Measurements from ENCODE around the gene PLA2G2F.

PLA2G2F gene, protein sequence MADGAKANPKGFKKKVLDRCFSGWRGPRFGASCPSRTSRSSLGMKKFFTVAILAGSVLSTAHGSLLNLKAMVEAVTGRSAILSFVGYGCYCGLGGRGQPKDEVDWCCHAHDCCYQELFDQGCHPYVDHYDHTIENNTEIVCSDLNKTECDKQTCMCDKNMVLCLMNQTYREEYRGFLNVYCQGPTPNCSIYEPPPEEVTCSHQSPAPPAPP

DNA sequence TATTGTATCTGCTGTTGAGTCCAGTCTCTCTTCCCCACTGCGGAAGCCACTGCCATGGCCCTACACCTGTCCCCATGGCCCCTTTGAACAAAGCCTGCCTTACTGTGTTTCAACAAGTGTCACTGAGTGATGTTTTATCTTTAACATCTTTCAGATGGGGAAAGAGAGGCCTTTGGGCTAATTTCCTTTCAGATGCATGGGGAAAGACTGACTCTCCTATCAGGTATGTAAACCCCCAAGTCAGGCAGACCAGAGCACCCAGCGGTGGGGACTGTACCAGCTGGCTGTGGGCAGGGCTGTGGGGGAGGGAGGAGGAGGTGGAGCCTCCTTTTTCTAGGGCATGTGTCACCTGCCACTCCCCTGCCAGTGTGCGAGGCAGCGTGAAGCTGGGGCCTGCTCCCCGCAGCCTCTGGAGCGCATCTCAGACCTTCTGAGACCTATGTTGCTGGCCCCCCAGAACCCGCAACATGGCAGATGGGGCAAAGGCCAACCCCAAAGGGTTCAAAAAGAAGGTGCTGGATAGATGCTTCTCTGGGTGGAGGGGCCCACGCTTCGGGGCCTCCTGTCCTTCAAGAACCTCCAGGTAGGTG is at the start of gene PLA2G2F:
PLA2G2F (plus strand) TSS at position 363 of the 590 bp plus-strand sequence; CDS start at position 468, 105 bp downstream.
- FAIRE-seq: no peak

DNA sequence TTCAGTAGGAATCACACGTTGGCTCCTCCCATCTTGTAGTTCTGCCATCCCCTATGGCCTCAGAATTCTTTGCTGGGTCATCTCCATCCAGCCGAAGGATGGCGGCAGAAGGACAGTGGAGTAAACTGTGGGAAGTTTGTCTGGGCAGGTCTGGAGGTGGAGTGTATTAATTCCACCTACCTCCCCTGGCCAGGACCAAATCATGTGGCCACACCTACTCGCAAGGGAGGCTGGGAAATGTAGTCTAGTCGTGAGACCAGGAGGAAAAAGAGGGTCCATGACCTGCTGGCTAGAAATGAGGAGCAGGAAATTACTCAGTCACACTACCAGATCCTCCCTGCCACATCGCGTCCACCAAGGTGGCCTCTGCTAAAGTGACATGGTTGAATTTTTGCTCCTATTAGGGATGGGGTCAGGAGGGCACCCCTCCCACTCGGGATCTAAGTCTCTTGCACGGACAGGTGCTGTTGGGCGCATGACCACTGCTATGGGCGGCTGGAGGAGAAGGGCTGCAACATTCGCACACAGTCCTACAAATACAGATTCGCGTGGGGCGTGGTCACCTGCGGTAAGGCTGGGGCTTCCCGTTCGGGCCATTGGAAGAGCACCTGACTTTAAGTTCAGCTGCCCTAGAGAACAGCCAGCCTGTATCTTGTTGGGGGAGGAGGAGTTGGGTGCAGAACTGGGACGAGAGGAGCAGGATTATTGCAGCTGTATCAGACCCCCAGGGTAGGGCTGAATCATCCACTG is 49.6 kb upstream of the PLA2G2F start:
- no peak for FAIRE-seq

DNA sequence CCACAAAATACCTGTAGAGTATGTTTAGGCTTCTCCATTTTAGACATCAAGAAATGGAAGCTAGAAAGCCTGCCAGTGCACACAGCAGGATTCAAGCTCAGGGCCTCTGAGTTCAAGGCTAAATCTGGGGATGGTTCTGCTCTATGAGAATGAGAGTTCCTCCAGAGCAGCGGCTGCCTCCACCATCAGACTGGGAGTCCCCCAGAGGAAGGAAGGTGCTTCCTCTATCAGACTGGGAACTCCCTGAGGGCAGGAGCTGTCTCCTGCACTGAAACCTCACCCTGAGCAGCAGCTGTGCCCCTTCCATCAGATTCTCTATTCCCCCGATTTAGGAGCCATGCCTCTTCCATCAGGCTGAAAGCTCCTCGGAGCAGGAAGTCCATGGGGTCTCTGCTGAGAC is 49.0 kb upstream of the PLA2G2F start:
- no peak for FAIRE-seq

DNA sequence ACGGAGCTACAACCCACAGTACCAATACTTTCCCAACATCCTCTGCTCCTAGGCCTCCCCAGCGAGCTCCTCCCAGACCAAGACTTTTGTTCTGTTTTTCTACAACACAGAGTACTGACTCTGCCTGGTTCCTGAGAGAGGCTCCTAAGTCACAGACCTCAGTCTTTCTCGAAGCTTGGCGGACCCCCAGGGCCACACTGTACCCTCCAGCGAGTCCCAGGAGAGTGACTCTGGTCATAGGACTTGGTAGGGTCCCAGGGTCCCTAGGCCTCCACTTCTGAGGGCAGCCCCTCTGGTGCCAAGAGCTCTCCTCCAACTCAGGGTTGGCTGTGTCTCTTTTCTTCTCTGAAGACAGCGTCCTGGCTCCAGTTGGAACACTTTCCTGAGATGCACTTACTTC is 48.5 kb upstream of the PLA2G2F start:
- FAIRE-seq: no peak

DNA sequence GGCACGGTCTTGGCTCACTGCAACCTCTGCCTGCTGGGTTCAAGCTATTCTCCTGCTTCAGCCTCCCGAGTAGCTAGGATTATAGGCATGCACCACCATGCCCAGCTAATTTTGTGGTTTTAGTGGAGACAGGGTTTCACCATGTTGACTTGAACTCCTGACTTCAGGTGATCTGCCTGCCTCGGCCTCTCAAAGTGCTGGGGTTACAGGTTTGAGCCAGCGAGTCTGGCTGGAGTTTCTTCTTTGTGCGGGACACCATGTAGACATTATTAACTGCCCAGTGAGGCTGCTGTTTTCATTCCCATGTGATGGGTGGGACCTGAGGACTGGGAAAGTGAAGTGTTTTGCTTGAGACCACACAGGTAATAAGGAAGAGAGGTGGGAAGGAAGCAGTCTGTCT is 45.8 kb upstream of the PLA2G2F start:
- no peak for FAIRE-seq

DNA sequence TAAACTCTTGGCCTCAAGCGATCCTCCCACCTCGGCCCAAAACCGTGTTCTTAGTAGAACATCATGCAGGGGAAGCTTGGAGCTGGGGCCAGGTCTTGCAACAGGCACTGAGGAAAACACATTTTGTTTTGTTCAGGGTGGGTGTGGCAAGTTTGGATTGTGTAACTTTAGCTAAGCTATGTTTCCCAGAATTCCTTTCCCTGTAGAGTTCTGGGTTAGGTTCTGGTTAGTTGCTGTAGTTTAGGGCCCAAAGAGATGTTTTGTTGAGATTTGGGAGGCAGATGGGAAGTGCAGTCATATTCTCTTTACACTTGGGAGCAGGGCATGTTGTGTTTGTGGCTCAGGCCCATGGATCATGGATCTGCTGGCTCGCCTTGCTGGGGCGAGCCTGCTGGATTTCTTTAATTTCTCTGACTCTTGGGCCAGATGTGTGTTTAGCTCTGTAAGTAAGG is 45.2 kb upstream of the PLA2G2F start:
- no peak for FAIRE-seq

DNA sequence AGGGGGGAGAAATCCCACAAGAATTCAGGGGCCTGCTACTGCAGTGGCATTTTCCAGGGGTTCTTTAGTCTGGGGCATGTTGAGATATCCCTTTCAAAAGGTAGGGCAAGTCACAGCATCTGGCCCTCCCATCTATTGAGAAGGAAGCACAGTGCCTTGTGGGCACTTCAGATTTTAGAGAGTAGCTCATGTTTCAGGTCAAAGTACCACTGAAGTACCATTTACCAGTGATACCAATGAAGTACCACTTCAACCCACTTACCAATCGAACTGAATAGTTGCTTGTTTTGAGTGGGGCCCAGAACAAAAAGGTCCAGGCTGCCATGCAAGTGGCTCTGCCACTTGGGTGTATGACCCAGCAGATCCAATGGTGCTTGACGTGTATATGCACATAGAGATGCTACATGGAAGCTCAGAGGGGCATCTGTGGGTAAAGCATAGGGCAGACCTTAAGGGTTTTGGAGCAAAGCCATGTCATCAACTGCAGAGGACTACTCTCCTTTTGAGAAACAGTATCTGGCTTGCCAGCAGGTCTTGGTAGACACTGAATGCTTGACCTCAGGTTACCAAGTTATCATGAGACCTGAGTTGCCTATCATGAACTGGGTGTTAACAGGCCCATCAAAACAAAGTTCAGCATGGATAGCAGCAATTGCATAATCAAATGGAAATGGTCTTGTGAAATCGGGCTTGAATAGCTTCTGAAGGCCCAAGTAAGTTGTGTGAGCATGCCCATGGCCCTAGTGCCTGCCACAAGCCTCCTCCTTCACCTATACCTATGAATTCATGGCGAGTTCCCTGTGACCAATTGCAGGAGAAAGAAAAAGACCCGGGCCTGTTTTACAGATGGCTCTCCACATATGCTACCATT is 43.3 kb upstream of the PLA2G2F start:
- FAIRE-seq: no peak

DNA sequence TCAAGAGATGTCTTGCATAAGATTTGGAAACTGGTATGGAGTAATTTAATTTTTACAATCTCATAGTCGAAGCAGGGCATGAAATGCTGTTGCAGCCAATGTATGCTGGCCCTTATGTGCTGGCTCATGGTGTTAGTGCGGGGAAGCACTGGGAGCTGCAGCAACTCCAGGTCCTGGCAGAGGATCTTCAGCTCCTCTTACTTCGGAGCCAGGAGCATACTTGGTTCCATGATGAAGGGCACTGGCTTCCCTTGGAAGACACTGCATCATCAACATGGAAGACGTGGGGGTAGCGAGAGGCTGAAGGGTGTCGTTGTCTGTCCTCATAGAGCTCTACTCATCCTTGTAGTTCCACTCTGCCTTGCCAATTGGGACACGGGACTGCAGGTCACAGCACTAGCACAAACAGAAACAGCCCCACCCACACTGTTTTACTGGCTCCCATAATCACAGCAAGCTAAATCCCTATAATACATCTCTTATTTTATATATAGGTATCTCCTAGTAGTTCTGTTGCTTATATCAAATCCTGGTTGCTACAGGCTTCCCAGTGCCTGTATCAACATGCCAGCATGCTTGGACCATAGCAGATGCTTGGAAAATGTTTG is 42.2 kb upstream of the PLA2G2F start:
- FAIRE-seq: no peak

DNA sequence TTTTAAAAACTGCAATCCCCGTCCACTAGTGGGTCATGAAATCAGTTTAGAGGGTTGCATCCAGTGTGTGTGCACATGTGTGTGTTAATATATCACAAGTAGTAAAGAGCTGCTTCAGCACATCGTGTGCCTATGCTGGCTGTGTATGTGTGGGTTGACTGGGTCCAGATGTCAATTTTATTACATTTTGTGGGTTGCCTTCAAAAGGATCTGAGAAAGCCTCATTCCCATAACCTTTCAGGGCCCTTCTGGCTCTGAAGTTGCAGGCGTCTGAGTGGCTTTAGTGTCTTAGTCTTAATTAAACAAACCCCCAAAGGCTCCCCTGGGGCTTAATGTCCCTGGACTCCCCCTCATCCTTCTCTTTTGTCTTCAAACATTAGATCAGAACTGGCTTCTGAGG is 39.6 kb upstream of the PLA2G2F start:
- no peak for FAIRE-seq

DNA sequence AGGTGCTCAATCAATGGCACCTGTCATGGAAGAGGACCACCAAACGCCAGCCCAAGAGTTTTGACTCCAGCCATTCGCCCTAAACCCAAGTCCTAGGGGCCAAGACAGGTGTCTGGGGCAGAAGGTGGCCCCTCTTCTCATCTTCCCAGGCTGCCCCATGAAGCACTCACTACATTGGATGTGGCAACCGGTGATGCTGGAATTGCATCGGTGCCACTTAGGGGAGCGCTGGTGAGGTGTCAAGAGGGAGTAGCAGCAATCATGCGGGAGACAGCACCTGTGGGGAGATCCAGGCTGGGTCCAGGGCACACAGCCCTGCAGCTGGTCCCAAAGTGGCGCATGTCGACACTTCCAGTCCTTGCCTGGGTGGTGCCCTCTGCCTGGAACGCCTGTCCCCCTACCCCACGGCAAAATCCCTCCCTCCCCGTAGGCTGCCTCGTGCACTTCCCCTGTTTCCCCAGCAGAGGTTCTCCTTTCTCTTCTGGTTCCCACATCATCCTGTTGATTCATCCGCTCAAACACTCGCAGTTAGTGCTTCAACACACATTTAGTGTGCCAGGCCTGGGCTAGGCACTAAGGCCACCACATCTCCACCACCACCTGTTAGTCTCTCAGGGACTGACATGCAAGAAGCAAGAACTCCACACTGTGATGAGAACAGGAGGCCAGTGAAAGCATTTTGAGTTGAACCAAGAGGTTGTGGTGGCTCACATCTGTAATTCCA is 38.3 kb upstream of the PLA2G2F start:
- no peak for FAIRE-seq

DNA sequence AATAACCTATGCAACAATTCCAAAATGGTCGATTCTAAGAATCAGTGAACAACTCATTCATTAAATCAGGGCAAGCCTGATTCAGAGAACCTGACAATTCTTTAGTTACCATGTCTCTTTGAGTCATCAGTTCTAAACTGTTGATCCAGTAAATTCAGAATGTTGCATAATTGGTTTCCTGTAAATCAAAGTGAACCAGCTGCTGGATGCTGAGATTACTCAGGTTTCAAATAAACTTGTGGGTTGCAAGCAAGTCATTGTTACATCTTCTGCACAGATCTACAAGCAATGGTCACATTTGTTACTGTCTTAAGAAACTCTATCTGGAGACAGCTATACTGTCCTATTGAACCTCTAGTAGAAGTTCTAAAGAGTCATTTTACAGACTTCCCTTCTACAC is 36.2 kb upstream of the PLA2G2F start:
- FAIRE-seq: no peak

DNA sequence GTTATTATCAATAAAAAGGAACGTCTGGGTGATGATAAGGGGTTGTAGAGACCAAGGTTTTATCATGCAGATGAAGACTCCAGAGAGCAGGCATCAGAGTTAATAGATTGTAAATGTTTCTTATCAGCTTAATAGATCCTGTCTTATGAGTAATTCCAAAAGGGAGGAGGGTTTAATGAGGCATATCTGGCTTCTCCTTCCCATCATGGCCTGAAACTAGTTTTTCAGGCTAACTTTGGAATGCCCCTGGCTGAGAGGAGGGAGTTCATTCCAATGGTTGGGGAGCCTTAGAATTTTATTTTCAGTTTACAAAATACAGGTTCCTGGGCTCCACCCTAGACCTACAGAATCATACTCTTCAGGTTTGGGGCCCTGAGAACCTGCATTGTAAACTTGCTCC is 33.3 kb upstream of the PLA2G2F start:
- no peak for FAIRE-seq

DNA sequence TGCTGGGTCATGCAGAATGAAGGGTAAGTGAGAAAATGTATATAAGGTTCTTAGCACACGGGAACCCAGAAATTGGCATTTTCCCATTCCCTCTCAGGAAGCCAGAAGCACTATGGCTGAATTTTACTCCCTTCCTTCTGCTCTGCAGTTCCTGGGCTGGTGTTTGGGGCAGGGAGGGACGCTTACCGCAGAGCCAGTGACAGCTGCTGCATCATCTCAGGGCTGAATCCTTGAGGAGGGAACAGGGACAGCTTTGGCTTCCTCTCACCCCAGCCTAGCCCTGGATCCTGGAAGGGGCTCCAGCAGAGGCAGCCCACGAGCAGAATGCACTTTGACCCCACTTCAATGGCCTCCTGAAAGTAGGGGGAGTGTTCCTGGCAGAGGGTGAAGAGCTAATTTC is 31.8 kb upstream of the PLA2G2F start:
- no peak for FAIRE-seq

DNA sequence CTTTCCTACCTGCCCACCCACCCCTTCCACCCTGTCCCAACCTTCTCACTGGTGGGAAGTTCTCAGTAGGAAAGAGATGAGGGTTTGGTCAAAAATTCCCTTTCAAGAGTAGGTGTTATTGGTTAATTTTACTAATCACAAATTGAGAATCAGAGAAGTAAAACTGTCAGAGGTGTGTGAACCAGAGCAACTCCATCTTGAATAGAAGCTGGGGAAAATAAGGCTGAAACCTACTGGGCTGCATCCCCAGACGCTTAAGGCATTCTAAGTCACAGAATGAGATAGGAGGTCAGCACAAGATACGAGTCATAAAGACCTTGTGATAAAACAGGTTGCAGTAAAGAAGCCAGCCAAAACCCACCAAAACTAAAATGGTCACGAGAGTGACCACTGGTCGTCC is 31.3 kb upstream of the PLA2G2F start:
- no peak for FAIRE-seq

DNA sequence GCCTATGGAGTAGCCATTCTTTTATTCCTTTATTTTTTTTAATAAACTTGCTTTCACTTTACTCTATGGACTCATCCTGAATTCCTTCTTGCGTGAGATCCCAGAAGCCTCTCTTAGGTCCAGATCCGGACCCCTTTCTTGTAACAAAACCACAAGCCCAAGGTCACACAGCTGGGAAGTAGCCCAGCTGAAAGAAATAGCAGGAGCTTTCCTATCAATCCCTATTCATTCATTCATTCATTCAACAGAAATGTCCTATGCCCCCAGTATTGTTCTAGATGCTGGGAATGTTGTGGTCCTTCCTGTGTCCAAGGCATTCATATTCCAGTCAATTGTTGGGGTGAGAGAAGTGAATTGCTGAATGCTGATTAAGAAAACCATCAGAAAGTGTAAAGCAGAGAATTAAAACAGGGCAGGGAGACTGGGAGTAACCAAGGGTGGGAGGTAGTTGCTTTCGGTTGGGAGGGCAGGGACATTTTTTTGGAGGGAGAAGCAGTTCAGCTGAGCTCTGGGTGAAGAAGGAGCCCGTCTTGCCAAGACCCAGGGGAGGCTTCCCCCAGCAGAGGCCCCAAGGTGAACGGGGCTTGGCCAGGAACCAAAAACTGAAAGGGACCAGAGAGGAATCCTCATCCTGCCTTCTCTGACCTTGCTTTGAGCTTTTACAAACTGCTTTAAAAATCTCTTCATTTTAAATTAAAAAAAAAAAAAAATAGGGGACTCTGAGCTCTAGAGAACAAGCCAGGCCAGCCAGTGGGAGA is 30.6 kb upstream of the PLA2G2F start:
- FAIRE-seq: no peak

DNA sequence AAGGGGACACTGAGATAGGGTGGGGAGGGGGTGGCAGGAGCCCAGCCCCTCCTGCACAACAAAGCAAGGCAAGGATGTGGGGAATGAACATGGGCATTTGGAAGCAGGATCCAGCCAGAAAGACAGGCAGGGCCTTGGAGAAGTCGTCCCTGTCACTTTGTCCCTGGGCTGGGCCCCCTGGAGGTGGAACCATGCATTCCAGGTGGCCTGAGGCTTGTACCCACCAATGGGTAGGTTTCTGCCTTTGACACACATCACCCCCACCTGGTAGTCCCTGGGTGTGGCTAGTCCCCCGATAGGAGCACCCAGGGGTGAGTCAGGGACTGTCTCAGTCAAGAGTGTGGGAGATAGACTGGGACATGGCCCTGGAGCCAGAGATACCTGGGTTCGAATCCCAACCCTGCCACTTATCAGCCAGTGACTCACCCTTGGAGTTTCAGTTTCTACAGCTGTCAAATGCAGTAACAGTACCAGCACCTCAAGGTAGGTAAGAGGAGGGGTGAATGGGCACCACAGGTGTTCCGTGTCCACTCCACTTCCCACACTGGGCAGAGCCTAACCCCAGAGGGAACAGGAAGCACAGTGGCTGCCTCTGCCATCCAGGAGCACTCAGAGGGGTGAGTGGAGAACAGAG is 29.8 kb upstream of the PLA2G2F start:
- FAIRE-seq: no peak

DNA sequence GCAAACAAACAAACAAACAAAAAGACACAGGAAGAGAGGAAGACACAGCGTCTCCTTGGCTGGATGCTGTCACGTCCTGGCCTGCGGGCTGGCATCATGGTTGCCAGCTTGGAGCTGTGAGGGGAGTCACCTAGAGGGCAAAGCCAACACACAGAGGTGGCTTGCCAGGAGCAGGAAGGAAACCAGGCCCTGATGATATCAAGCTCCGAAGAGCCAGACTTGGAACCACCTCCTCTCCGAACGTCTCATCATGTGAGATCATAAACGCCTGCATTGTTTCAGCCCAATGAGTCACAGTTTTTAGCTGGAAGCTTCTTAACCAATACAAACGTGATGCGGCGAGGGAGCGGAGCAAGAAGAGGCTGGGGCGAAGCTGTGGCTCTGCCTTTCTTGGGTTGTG is 28.4 kb upstream of the PLA2G2F start:
- FAIRE-seq: no peak

DNA sequence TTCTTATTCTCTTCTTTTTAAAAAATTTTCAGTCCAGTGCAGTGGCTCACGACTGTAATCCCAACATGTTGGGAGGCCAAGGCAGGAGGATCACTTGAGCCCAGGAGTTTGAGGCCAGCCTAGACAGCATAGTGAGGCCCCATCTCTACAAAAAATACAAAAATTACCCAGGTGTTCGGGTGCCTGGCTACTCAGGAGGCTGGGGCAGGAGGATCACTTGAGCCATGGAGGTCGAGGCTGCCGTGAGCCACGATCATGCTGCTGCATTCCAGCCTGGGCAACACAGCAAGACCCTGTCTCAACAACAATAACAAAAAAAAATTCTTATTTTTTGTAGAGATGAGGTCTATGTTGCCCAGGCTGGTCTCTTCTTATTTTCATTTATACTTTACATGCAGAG is 27.7 kb upstream of the PLA2G2F start:
- no peak for FAIRE-seq

DNA sequence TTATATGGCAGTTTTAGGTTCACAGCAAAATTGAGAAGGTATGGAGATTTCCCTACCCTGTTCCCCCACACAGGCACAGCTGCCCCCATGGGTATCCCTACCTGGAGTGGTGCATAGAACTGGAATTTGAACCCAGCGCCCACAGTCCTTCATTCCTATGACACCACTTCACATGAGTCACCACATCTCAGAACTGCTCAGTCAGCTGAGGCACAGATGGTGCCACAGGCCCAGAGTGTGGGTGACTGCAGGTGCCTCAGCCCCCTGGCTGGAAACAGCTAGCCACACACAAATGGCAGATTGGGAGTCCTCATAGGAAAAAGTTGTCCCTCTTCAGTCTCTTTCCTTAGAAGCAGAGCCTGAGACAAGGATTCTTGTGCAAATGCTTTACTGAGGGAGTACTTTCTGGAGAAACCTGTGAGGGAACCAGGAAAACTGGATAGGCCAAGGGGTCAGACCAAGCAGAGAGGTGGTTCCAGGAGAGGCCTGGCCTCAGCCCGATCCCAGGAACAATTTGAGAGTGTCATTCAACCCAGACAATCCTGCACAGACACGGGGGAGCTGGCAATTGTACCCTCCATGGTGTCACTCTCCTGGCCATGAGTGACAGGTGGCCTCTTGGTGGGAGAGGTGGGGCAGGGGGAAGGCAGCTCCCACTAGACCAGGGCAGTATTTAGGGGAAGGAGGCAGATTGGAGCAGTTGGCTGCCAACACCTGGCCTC is 26.7 kb upstream of the PLA2G2F start:
- FAIRE-seq: no peak

DNA sequence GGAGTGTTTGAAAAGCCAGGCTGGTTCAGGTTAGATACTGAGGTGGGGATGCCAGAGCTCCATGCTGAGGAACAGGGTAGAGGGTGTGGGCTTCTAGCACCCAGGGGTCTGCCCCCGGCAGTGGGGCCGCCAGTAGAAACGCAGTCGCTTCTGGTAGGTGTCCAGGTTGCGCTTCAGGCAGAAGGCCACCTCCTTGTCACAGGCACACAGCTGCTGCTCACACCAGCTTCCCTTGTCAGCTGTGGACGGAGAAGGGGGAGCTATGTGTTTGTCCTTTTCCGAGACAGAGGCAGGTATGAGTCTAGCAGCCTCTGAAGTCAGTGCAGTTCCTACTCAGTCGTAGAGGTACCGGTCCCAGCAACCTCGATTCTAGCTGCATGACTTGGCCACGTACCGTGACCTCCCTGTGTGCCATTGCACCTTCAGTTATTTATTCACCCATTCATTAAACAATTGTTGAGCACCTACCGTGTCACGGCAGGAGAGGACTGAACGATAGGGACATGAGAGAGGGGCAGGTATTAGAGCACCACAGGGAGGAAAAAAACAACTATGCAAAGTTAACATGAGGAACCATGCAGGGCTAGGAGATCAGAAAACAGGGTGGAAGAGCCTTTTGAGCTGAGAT is 25.0 kb upstream of the PLA2G2F start:
- FAIRE-seq: no peak

Data from G401.6 (cell line).